ENCODE data around the gene DIAPH1.

The DIAPH1 gene

DNA sequence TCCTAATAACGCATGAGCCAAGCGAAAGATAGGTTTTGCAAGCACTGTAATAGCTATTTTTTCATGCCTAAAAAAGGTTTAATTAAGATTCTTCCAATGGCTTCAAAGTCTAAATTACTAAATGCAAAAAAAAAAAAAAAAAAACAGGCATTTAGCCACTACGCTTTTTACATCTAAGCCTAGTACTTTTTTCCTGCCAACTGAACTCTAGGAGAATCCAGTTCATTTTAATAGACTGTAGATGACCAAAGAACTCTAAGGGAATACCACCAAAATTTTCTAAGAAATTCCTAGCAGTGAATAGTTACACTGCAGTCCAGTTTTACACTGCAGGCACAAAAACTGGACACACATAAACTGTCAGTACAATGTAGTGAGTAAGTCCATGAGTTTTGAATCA lies 9.8 kb downstream of the DIAPH1 start:
- no peak for DNase-seq

DNA sequence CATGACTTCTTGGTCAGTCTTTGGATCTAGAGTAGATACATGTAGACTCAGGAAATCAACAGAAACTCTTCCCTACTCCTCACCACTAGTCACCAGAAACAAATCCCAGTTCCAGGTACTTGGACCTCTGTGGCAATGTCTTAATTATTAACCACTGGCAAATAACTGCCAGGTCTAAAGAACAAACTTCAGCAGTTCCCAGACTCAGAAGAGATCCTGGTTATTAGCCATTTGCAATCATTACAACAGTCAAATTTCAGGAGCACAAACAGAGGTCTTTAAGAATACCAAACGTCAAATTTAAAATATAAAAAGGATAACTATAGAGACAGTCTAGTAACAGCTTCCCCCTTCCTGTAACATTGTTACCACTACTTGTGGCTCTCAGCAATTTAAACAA lies 10.2 kb downstream of the DIAPH1 start:
- no peak for DNase-seq

DNA sequence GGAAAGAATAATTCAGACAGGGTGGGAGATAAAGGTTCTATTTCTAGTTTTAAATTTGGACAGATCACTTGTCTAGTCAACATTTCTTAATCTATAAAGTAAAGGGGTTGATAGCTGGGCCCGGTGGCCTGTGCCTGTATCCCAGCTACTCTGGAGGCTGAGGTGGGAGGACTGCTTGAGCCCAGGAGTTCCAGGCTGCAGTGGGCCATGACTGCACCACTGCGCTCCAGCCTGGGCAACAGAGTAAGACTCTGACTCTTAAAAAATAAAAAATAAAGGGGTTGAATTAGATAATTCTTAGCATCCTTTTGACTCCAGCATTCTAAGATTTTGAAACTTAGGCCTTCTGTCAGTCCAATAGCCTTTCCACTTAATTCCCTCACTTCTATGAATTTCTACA lies 10.8 kb downstream of the DIAPH1 start:
- DNase-seq, result no peak

DNA sequence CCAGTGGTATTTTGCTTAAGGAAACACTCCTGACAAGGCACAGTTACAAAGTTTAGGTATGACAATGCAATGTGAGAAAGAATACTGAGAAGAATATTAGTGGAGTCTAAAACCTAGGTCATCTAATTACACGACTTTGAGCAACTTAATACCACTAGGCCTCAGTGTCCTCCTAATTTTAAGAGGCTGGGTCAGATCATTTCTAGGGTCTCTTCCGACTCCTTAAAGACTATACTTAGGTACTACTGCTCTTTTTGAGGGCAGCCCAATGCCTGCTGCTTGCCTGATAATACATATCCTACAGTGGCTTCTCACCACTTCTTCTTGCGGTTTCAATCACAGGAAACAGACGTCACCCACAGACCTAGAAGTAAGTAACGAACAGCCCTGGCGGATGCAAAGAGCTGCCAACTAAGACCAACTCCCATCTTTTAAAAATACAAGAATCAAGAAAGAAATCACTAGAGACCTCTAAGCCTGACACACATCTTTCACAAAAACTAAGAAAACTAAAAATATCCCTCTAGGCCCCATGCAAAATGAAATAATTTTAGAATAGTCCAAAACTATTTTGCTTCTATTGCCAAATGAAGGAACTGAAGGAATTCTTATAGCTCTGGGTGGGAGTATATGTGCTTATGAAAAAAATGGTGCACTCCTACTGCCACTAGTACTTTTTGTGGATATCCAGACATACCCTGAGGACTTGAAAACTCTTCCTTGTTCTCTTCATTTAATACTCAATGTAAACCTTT lies 13.1 kb downstream of the DIAPH1 start:
- no peak for DNase-seq

DNA sequence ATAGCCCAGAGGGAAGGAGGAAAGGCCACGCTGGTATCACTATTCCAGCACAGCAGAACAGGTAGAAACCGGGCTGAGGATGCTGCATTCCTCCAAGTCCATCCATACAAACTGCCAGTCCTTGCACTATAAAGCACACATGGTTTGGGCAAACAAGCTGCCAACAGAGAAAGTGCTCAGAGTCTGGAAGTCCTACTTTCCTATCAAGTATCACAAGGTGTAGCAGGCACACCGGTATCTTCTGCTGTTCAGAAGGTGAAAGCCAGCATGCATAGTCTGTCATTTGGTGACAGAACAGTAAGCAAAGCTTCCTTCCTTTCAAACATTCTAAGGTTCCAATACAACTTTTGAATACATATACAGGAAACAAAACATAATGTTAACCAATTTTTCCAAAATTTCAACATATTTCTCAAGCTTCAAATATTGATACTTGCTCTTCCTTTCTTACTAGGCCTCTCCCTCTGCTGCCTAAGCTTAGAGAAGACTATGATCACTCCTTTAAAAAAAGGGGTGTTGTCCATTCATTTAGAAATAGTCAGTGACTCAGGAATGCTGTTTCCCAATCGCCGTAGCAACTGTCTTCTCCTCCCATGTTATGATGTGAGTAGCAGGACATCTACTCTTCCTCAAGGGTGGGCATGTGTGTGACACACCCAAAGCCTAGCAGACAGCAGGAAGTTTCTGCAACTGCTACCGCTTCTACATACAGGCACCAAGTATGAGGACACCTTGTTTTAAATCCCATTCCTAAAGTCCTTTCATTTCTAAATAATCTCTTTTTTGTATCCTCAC lies 14.7 kb downstream of the DIAPH1 start:
- DNase-seq, result peak; percentile 51

DNA sequence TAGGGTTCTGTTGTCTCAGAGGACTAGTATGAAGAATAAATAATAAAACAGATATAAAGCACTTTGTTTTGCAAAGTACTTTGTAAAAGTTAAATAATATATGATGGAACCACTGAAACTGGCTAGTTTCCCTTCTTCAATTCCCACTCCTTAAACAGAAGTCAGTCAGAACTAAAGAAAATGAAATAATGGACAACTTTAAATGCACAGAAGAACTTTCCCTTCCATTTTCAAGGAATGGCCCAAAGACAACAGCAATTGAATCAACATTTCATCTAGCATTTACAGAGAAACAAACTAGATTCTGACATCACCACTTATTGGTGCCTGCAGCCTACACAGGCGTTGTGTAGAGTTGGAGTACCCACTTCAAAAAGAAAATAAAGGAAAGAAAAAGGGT lies 16.2 kb downstream of the DIAPH1 start:
- DNase-seq, result no peak

DNA sequence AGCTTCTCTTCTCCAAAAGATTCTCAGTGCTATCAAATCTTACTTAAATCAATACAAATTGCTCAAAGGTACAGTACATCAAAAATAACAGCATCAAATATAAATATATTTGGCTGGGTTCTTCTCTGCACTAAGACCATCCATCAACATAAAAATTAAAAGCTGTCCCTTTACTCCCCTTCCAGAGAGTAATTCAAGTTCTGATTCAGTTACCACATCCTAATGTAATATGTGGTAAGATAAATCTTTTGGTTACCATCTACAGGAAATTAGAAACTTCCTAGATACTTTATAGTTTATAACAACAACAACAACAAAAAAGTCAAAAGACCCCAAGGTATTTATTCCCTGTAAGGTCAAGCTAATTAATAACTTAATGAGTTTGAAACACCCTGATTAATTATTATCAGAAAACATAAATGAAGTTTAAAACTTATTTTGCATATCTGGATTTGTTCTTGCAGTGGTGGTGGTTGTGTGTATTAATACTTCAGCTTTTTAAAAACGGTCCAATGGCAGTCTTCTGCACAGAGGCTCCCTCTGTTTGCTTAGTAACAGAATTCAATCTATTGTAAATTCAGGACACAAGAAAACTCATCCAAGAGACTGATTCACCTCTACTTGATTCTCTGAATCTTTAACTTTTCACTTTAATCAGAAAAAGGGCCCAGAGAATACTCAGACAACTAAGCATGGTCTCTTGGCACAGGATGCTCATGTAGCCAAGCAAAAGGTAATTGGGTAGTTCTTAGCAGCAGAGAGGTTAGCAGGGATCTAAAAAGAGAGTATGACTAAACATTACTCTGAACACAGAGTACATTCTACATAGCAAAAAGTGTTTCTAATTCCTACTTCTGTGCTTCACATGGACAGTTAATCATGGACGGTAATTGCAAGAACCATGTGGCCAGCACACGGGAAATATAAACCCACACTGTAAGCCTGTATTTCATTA lies 20.1 kb downstream of the DIAPH1 start:
- no peak for DNase-seq

DNA sequence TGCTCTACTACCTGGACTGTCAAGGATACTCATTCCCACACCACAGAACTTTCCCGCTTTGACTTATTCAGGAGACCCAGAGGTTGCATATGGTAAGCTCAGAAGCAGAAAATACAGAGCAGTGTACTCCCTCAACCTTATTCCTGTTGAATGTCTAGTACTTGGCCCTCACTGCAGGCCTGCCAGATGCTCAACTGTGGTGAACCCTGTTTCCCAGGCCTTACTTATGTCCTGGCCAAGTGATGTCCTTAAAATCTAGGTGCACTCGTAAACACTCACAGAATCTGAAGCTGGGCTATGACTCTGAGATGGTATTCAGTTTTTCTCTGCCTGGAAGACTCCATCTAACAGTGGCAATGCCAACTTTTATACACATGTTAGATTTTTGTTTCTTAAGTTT lies 21.0 kb downstream of the DIAPH1 start:
- DNase-seq, result no peak

DNA sequence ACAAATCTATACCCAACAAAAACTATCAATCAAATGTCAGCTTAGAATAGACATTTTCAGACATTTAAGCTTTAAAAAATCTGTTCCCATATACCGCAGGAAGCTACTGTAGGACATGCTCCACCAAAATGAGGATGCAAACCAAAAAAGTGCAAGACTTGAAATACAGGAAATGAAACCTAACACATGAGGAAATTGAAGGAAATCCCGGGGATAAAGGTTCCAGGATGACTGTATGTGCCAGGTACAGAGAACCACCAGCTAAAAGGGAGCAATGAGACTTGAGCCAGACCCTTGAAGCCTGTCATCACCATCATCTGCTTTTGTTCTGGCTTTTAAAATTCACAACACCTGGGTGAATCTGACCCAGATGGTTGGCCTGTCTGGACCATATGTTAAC lies 21.4 kb downstream of the DIAPH1 start:
- no peak for DNase-seq

DNA sequence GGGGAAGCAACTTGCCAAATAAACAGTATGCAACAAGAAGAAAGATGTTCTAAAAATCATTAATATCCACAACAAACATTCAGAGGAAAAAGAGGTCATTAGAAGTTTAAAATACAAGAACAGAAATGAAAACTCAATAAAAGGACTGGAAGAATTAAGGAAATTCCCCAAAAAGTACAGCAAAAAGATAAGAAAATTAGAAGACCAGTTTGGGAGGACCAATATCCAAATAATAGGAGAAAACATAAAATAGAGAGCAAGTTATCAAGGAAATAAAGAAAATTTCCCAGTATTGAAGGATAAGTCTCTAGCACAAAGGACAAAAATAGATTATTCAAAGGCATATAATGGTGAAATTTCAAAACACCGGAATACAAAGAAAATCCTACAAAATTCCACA lies 21.9 kb downstream of the DIAPH1 start:
- DNase-seq, result no peak

DNA sequence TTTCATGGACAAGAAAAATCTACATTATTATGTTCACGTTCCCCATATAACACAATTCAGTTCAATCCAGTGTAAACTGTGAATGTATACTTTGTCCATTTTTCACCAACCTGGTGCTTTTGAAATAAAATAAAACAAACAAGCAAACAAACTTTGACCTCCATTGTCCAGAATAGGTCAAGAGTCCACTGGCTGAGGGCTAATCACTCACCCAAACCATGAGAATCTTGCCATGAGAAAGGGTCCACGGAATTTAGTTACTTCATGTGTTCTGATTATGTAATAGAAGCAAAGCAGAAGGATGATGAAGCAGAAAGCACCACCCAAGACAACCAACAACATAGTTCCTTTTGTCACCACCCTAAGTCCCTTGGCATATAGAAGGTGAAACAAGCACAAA lies 28.7 kb downstream of the DIAPH1 start:
- no peak for DNase-seq

DNA sequence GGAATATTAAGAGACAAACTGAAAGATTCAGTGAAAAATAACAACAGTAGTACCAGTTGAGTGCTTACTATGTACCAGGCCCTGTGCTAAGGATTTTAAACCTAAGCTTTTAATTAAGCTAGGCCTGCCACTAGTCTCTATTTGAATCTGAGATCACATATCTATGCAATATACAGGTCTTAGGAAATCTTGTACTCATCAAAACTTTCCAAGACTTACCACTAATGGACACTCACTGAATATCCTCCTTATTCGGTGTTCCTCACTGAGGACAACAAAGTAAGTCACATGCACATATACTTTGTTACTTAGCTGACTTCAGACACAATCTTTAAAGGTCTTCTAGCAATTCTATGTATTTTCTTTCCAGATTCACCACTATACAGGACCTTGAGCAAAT lies 32.6 kb downstream of the DIAPH1 start:
- DNase-seq, result no peak

DNA sequence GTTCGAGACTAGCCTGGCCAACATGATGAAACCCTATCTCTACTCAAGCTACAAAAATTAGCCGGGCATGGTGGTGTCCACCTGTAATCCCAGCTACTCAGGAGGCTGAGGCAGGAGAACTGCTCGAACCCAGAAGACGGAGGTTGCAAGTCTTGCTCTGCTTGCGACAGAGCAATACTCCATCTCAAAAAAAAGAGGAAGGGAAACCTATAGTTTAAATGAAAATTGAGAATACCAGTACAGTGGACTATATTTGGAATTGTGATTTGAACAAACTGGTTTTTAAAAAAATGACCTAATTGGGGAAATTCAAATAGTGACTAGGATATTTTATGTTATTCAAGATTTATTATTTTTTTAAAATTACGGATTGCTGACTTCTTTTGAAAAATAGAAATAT lies 33.2 kb downstream of the DIAPH1 start:
- DNase-seq, result no peak

DNA sequence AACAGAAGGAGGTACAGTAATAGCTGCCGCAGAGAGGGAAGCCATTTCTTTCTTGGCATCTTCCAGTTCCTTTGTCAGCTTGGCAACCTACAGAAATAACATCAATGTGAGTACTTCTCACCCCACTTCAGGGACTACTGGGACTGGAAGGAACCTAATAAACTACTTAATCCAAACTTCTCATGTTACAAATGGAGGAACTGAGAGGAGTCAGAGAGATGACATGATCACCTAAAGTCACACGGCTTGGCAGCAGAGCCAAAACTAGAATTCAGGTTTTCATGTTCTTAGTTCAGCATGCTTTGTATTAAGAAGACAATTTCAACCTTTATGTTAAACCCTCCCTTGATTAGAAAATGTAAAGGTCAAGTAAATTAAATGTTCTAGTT lies 44.7 kb downstream of the DIAPH1 start:
- no peak for DNase-seq

DNA sequence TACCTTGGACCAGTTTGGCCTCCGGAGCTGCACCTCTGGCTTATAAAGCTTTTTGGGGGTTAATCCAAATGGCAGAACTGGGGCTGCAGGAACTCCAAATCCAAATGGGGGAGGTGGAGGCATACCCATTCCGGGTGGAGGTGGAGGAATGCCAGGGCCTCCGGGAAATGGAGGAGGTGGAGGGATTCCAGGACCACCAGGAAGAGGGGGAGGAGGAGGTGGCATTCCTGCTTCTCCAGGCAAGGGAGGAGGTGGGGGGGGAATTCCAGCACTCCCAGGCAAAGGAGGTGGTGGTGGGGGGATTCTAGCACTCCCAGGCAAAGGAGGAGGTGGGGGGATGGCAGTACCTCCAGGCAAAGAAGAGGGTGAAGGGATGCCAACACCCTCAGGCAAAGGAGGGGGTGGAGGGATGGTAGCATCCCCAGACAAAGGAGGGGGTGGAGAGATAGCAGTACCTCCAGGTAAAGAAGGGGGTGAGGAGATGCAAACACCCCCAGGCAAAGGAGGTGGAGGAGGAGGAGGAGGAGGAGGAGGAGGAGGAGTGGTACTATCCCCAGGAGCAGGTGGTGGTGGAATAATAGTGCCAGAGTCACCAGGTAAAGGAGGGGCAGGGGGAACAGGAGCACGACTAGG lies 45.2 kb downstream of the DIAPH1 start:
- DNase-seq, result no peak

DNA sequence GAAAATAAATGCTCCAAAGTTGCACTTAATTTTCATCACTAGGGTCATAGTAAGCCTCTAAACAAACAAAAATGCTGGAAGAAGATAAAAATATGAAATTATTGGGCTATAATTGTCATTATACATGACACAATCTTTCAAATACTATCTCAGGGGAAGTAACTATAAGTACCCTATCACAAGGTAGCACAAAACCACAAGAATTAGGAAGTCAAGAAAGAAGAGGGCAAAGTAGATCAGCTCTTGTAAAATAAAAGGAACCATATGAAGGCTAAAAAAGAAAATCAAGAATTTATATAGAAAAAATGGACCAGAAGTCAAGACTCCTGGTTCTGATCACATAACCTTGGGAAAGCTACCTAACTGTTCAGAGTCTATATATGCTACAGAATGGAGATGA lies 48.1 kb downstream of the DIAPH1 start:
- DNase-seq, result no peak

DNA sequence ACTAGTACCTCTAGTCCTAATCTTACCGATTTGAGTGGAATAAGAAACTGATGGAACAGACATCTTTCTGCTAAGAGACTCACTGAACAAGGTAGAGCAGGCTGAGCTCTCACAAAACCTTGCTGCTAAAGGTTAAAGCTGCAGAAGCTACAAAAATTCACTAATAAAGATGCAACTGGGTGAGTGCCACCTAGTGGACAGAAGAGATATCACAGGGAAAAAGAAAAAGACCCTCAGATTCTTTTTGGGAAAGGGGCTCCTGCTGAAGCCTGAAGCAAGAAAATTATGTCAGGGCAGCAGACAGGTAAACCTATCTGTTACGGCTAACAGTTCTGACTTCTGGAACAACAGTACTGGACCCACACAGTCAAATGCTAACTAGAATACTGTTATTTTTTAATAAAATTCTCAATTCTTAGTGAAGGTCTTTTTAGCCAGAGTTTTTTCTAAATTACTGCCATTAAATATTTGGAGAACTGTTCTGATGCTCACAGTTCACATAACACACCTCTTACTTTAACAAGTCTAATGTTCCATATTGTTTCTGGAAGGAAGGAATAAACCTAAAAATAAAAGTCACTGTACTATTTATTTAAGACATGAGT lies 51.2 kb downstream of the DIAPH1 start:
- no peak for DNase-seq

DNA sequence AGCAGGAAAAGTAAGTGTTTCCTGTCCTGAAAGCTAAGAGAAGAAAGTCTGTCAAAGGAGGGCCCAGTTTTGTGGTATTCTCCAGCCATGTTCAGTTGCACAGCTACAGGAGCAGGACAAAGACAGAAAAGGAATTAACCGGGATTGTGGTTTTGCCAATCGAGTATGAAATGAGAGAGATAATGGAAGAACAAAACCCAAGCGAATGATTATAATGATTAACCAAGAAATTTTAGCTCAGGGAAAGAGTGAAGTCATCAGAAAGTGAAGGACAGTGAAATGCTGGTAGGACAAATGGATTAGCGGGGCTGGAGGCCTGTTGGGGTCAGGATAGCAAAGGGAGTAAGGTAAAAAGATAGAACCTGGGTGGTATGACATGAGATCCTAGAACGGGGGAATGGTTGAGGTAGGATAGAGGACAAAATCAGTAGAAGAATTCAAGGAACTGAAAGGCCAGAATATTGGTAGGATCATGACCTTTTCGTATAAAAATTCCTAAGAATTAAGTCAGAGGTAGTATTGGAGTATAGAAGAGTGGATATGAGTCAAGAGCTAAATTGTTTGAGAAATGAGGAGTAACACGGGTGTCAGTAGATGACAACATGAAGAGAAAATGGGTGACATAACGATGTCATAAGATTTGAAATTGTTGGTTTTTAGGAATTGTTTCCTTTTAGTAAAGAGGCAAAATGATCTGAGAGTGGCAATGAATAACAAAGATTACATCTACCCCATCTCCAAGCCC lies 52.8 kb downstream of the DIAPH1 start:
- no peak for DNase-seq

DNA sequence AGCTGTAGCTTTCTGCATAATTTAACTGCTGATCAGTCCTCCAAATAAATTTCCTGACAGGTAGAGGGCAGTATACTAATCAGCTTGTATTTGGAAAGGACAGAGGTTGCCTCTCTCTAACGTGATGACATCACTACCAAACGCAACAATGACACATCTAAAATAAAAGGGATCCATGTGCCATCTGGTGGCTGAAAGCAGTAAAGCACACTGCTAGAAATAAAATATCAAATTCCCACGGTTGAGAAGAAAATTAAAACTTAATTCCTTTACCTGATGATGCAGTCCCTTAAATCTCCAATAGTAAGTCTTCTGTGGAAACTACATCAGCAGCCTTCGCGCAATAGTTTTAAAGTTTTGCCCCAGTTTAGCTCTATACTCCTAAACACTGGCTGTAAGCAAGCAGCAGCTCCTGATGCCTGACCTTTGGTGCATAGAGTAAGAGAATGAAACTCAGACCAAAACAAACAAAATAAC lies 54.5 kb downstream of the DIAPH1 start:
- DNase-seq, result peak; percentile 50

DNA sequence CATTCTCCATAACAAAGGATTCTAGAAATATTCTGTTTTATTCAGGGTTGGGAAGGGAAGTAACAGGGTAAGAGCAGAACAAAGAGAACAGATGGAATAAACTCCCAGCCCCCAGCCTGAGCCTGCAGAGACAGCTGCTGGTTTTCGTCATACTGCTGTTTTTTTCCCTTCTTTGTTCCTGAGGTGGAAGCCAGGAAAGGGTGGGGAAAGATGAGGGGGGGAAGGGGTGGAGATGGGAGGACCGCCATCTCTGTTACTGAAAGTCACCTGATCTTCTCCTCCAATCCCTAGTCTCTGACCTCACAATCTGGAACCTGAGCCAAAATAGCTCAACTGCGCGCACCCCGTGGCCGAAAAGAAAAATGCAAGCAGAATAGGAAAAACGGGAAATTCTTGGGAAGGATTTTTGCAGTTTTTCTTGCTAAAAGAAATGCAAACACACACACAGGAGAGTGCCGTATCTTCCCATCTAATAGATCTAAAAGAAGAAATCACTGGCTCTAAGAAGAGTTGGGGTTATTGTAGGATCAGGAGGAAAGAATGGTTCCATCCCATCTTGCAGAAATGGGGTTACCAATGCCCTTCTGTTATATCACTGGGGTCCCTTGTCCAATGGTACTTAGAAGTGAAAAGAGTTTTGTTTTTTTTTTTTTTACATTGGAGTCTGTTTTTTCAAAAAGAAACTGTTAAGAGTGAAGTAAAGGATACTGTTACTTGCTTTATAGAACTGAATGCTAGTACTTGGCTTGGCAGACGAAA lies 57.9 kb downstream of the DIAPH1 start:
- DNase-seq, result peak; percentile 61

DNA sequence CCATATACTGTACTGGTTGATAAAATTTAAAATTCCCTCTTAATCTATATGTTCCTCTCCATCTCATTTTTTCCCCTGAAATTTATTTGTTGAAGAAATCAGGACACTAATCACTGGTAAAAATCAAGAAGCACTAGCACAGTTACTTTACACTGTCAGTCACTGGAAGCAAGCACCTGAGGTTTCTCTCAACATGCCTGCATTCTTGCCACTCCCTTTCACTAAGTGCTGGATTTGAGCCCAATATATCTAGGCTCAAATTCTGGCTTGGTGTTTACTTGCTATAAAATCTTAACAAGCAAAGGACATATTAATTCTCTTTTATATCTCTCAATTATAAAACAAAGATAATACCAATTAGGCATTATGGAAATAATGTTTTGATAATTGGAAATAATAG lies 58.6 kb downstream of the DIAPH1 start:
- DNase-seq, result no peak

Measured in GOT3 (cell line).